Measurements from ENCODE around the gene DDIT3. TPM values are rescaled to one million over a fixed set of nuclear protein-coding genes. Genes with fewer than 3 reads are reported as not detected.
A peak's percentile ranks its signal among the peaks of the same experiment; 100 is the strongest.

Gene DDIT3
- total and polyA plus RNA-seq, 2 of the 4 experiments (the other 2 are of a cell fraction), result 19.4 to 54.4 TPM

DNA sequence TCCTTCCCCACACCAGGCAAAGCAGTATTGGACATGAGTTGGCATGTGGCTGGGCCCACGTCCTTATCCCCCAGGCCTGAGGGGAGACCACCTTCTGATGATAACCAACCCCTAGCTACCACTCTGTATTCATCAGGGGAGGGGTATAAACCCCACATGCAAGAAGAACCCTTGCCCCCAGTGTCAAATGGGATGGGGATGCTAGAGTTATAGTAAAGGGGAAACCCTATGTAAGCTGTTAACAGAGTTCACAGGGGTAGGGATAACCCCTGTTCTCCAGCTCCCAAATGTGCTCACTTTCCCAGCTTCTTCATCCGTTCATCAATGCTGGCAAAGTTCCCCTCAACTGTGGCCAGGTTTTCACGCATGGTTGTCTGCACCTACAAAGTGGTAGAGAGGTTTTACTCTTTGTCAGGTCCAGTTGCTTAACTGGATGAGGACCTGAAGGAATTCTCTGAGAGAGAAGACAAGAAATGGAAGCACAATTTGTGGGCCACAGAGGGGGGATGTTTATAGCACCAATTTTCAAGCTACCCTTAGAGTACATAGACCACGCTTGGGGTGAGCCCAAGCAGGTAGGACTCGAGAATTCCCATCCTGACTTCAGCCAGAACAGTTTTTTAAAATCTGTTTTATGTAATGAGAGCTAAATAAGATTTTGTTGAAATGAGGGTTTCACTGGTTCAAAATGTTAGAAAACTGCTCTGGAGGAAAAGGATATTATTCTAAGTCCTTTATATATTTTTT lies 10.3 kb upstream of the DDIT3 start:
- no peaks in the 10 kb centered on the region for H3K4me1 ChIP-seq (ENCODE audit: control insufficient read depth, insufficient read depth, low read length)
- H4K8ac ChIP-seq (ENCODE audit: low read depth in 2 of 2, low read length in 2 of 2), result no peak overlapping the region
- no peaks in the 10 kb centered on the region for H3K27me3 ChIP-seq (ENCODE audit: control insufficient read depth, insufficient read depth, low read length)
- ChIA-PET CTCF (no interaction called here), POLR2A (ENCODE audit: unreplicated experiment) (no interaction called here)
- ATAC-seq (ENCODE audit: low read depth), result no peak
- dilution Hi-C loops (cut with HindIII; ENCODE audit: low sequenced_read_pairs, unreplicated experiment), result no loop called here
- in situ Hi-C loops (cut with MboI; ENCODE audit: low sequenced_read_pairs), result no loop called here
- H2BK120ac ChIP-seq (ENCODE audit: low read depth, low read length), result no peak overlapping the region
- H2BK20ac ChIP-seq (ENCODE audit: low read depth, low read length), result no peak overlapping the region
- H2AK5ac ChIP-seq (ENCODE audit: low read depth, low read length), result no peak overlapping the region
- TSS peak; percentile 86 for BruUV-seq (replicated peaks)
- no peak overlapping the region; the same call in 1 of the 2 replicates for H3K56ac ChIP-seq (ENCODE audit: extremely low read depth, insufficient read depth, low read length)
- H2AFZ ChIP-seq (replicated peaks; ENCODE audit: low read length, poor library complexity), result no peak overlapping the region
- H3K79me1 ChIP-seq (ENCODE audit: low read depth in 1 of 2, low read length in 2 of 2), result peaks cover 9 to 42% of the 10 kb centered on the region in 2 experiments
- DNase-seq, result no peak
- no peak overlapping the region for H2BK5ac ChIP-seq (ENCODE audit: low read depth, low read length, poor library complexity, severe bottlenecking)
- H3K4me3 ChIP-seq (ENCODE audit: insufficient read depth, low read depth, low read length), result no peak overlapping the region
- H3K23ac ChIP-seq (ENCODE audit: low read depth, low read length), result no peak overlapping the region
- no CpG with 5 or more reads among the region's 5 CpGs for WGBS, 2 experiments (ENCODE audit: extremely low coverage in 2 of 2, insufficient read length in 1 of 2)
- intact Hi-C loops (cut with micrococcal nuclease), result no loop called here
- H4K5ac ChIP-seq (ENCODE audit: low read depth, low read length), result no peak overlapping the region
- H2BK15ac ChIP-seq (ENCODE audit: low read depth, low read length), result no peak overlapping the region
- no peak overlapping the region for H3K4ac ChIP-seq (ENCODE audit: low read depth, low read length)
- TF ChIP-seq FOS (IDR thresholded peaks at IDR 0.05; ENCODE audit: low read depth, low read length) (no peak), CHD1 (IDR thresholded peaks at IDR 0.05; ENCODE audit: low read depth, low read length) (no peak), SMC3 (IDR thresholded peaks at IDR 0.05; ENCODE audit: low read depth, low read length) (no peak), NFE2L2 (IDR thresholded peaks at IDR 0.05; ENCODE audit: low read depth, low read length) (no peak), MAFK (IDR thresholded peaks at IDR 0.05; ENCODE audit: low read depth, low read length) (no peak), MXI1 (IDR thresholded peaks at IDR 0.05; ENCODE audit: borderline replicate concordance, low read depth, low read length) (no peak), POLR2A (IDR thresholded peaks at IDR 0.05; ENCODE audit: low read depth, low read length) (no peak), RAD21 (IDR thresholded peaks at IDR 0.05; ENCODE audit: low read length) (no peak), MAZ (IDR thresholded peaks at IDR 0.05; ENCODE audit: borderline replicate concordance, low read depth, low read length) (no peak)
- TF ChIP-seq, protein P1, sequence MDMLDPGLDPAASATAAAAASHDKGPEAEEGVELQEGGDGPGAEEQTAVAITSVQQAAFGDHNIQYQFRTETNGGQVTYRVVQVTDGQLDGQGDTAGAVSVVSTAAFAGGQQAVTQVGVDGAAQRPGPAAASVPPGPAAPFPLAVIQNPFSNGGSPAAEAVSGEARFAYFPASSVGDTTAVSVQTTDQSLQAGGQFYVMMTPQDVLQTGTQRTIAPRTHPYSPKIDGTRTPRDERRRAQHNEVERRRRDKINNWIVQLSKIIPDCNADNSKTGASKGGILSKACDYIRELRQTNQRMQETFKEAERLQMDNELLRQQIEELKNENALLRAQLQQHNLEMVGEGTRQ (IDR thresholded peaks at IDR 0.05; ENCODE audit: low read depth, low read length), result no peak
- TF ChIP-seq, protein P2, sequence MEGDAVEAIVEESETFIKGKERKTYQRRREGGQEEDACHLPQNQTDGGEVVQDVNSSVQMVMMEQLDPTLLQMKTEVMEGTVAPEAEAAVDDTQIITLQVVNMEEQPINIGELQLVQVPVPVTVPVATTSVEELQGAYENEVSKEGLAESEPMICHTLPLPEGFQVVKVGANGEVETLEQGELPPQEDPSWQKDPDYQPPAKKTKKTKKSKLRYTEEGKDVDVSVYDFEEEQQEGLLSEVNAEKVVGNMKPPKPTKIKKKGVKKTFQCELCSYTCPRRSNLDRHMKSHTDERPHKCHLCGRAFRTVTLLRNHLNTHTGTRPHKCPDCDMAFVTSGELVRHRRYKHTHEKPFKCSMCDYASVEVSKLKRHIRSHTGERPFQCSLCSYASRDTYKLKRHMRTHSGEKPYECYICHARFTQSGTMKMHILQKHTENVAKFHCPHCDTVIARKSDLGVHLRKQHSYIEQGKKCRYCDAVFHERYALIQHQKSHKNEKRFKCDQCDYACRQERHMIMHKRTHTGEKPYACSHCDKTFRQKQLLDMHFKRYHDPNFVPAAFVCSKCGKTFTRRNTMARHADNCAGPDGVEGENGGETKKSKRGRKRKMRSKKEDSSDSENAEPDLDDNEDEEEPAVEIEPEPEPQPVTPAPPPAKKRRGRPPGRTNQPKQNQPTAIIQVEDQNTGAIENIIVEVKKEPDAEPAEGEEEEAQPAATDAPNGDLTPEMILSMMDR (conservative IDR thresholded peaks at IDR 0.05; ENCODE audit: low read depth, low read length), result no peak
- TF ChIP-seq, protein P3, sequence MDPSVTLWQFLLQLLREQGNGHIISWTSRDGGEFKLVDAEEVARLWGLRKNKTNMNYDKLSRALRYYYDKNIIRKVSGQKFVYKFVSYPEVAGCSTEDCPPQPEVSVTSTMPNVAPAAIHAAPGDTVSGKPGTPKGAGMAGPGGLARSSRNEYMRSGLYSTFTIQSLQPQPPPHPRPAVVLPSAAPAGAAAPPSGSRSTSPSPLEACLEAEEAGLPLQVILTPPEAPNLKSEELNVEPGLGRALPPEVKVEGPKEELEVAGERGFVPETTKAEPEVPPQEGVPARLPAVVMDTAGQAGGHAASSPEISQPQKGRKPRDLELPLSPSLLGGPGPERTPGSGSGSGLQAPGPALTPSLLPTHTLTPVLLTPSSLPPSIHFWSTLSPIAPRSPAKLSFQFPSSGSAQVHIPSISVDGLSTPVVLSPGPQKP (IDR thresholded peaks at IDR 0.05; ENCODE audit: borderline replicate concordance, low read depth, low read length), result no peak
- H4K91ac ChIP-seq (ENCODE audit: insufficient read depth, low read depth, low read length), result no peak overlapping the region
- H3K4me2 ChIP-seq (ENCODE audit: low read depth, low read length), result no peak overlapping the region
- peaks cover 86% of the 10 kb centered on the region for H3K36me3 ChIP-seq (ENCODE audit: control insufficient read depth, insufficient read depth, low read length)
- H2AK9ac ChIP-seq (replicated peaks; ENCODE audit: low read depth, low read length, poor library complexity), result no peak overlapping the region
- H3K9ac ChIP-seq (ENCODE audit: low read depth, low read length), result no peak overlapping the region
- H3K18ac ChIP-seq (ENCODE audit: low read depth, low read length), result no peak overlapping the region
- H3K9me1 ChIP-seq (ENCODE audit: insufficient read depth, low read length), result peaks cover 1% of the 10 kb centered on the region; the same call in 1 of the 2 replicates
- no peak overlapping the region for H3K14ac ChIP-seq (replicated peaks; ENCODE audit: low read depth, low read length)
- no peaks in the 10 kb centered on the region for H3K9me3 ChIP-seq (ENCODE audit: control insufficient read depth, insufficient read depth, low read length)
- H4K20me1 ChIP-seq (ENCODE audit: insufficient read depth, low read length), result peaks cover 4% of the 10 kb centered on the region
- no peak overlapping the region for H3K27ac ChIP-seq (ENCODE audit: insufficient read depth, low read length)

Data from IMR-90 (cell line).